Measurements from ENCODE around the gene REEP3.
"Not testable (repeated sequence)": the region's sequence is repeated elsewhere in the genome, so short reads cannot be mapped to it uniquely, and the experiment has no call there.

Gene REEP3

GRCh38 chr10:63653747-63654146, 132.5 kb downstream of the REEP3 start:
- TF ChIP-seq CTCF (IDR thresholded peaks at IDR 0.05; ENCODE audit: low read depth, low read length, missing control alignments) = no peak
- H3K4me3 ChIP-seq (ENCODE audit: low read depth, low read length) = no peak overlapping the region
- DNase-seq (ENCODE audit: low read depth) = no peak

DNA sequence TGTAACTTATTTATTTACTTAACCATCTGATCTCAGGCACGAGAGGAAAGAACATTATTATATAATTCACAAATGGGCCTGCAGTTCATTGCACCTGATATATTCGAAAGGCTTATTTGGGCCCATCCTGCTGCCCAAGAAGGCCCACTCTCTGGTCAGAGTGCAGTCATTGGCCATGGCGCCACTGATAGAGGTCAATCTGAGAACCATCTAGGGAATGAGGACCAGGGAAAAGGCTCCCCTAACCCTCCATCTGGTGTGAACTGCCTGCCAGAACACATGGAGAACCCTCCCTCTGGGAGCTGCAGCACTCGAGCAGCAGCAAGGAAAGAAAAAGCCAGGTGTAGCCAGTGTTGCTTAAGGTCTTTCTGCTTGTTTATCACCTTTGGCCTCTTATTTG, 136.6 kb downstream of the REEP3 start:
- no peak for DNase-seq (ENCODE audit: low read depth)
- TF ChIP-seq CTCF (IDR thresholded peaks at IDR 0.05; ENCODE audit: low read depth, low read length, missing control alignments) = no peak
- H3K4me3 ChIP-seq (ENCODE audit: low read depth, low read length) = no peak overlapping the region

DNA sequence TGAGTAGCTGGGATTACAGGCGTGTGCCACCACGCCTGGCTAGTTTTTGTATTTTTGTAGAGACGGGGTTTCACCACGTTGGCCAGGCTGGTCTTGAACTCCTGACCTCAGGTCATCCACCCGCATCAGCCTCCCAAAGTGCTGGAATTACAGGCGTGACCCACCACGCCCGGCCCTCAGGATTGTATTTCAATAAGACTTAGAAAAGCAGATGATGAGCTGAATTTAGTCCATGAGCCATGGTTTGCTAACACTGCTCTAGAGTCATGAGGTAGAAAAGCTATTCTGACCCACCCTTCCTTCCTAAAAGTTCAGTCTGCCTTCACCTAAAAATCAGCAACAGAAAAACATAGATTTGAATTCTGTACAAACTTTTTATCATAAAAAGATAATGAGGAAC, 139.7 kb downstream of the REEP3 start:
- not testable (repeated sequence) for DNase-seq (ENCODE audit: low read depth)

DNA sequence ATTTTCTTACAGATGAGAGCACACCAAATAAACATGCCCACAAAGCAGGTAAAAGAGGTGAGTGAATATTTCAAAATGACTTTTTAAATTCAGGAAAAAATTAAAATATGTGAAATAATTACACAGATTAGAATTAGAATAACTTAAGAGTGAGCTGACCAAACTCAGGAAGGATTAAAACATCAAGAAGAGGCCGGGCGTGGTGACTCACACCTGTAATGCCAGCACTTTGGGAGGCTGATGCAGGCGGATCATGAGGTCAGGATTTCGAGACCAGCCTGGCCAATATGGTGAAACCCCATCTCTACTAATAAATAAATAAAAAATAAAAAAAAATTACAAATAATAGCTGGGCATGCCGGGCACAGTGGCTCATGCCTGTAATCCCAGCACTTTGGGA, 140.1 kb downstream of the REEP3 start:
- DNase-seq (ENCODE audit: low read depth) = no peak
- no peak overlapping the region for H3K4me3 ChIP-seq (ENCODE audit: low read depth, low read length)
- no peak for TF ChIP-seq CTCF (IDR thresholded peaks at IDR 0.05; ENCODE audit: low read depth, low read length, missing control alignments)

More for the DNA sequence above, 139.7 kb downstream of the REEP3 start:
- H3K4me3 ChIP-seq (ENCODE audit: low read depth, low read length) = not testable (repeated sequence)

DNA sequence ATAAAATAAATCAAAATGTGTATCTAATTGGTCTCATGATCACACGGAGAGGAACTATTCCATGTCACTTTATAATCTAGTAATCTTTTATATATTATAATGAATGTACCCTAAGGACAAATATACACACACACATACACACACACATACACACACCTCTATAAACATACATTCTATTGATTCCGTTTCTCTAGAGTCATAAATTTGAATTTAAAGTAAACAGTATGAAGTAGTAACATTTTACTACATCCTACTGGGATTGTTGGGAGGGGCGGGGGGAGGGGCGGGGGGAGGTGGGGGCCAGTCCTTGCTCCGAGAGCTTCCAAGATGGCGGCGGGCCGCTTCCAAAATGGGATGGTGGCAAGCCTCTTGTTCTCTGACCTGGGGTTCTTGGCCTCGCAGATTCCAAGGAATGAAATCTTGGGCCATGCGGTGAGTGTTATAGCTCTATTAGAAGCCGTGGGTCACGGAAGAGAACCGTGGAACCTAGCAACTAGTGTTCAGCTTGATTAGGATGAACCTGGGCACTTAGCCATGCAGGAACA, 143.2 kb downstream of the REEP3 start:
- no peak for DNase-seq (ENCODE audit: low read depth)
- no peak for TF ChIP-seq CTCF (IDR thresholded peaks at IDR 0.05; ENCODE audit: low read depth, low read length, missing control alignments)
- no peak overlapping the region for H3K4me3 ChIP-seq (ENCODE audit: low read depth, low read length)

- not testable (repeated sequence) for H3K4me3 ChIP-seq (ENCODE audit: low read depth, low read length); DNase-seq (ENCODE audit: low read depth)
Observed at GRCh38 chr10:63665006-63665580, 143.9 kb downstream of the REEP3 start.

GRCh38 chr10:63665670-63666134, 144.5 kb downstream of the REEP3 start:
- H3K4me3 ChIP-seq (ENCODE audit: low read depth, low read length) = no peak overlapping the region
- DNase-seq (ENCODE audit: low read depth) = no peak

More at GRCh38 chr10:63665670-63666134, 144.5 kb downstream of the REEP3 start:
- TF ChIP-seq CTCF (IDR thresholded peaks at IDR 0.05; ENCODE audit: low read depth, low read length, missing control alignments) = no peak

Data from GM12864 (cell line).